Stimulated activated CD8-positive, alpha-beta memory T cell treated with anti-CD3 and anti-CD28 coated beads, Interleukin-7, amount 100 ng/mL, for 4 hours (primary cell): Measurements from ENCODE around the gene MARK1.
"Not testable (repeated sequence)": the region's sequence is repeated elsewhere in the genome, so short reads cannot be mapped to it uniquely, and the experiment has no call there.

Experiments
- DNase-seq, 2 donors: peaks; one replicate each; pipeline ENCODE4 v3.0.0-alpha.2; 2020; ENCODE audit warnings: low read depth in 2 of 2

Gene MARK1

GRCh38 chr1:220611100-220611499 is 83.2 kb downstream of the MARK1 start:
- not testable (repeated sequence) for DNase-seq

GRCh38 chr1:220616836-220617235 is 88.9 kb downstream of the MARK1 start:
- no peak for DNase-seq

GRCh38 chr1:220628431-220628830 is 100.5 kb downstream of the MARK1 start:
- no peak for DNase-seq

- no peak for DNase-seq
These were observed 103.4 kb downstream of the MARK1 start for GRCh38 chr1:220631238-220631815.

- no peak for DNase-seq
These were observed 109.8 kb downstream of the MARK1 start for GRCh38 chr1:220637759-220638158.

GRCh38 chr1:220642285-220642684 is 114.3 kb downstream of the MARK1 start:
- DNase-seq = no peak

- DNase-seq = no peak
These were observed 125.1 kb downstream of the MARK1 start for GRCh38 chr1:220652995-220653394.

- no peak for DNase-seq
These were observed 127.6 kb downstream of the MARK1 start for GRCh38 chr1:220655509-220655908.

GRCh38 chr1:220655961-220656740 is 128.2 kb downstream of the MARK1 start:
- DNase-seq = no peak

- no peak for DNase-seq
These were observed 138.4 kb downstream of the MARK1 start for GRCh38 chr1:220666349-220666748.

- DNase-seq = no peak
These were observed 141.1 kb downstream of the MARK1 start for GRCh38 chr1:220669005-220669404.

- DNase-seq = no peak
These were observed 142.4 kb downstream of the MARK1 start for GRCh38 chr1:220670365-220670764.

GRCh38 chr1:220673921-220674320 is 146.0 kb downstream of the MARK1 start:
- DNase-seq = no peak

GRCh38 chr1:220677251-220677650 is 149.3 kb downstream of the MARK1 start:
- no peak for DNase-seq

GRCh38 chr1:220680085-220680687 is 152.2 kb downstream of the MARK1 start:
- DNase-seq = no peak

GRCh38 chr1:220681220-220681880 is 153.4 kb downstream of the MARK1 start:
- DNase-seq = no peak

- no peak for DNase-seq
These were observed 155.1 kb downstream of the MARK1 start for GRCh38 chr1:220682901-220683576.

- not testable (repeated sequence) for DNase-seq
These were observed 155.8 kb downstream of the MARK1 start for GRCh38 chr1:220683716-220684115.

GRCh38 chr1:220684890-220685289 is 157.0 kb downstream of the MARK1 start:
- no peak for DNase-seq

GRCh38 chr1:220685879-220686278 is 157.9 kb downstream of the MARK1 start:
- DNase-seq = no peak

GRCh38 chr1:220687809-220688208 is 159.9 kb downstream of the MARK1 start:
- no peak for DNase-seq

- DNase-seq = no peak
These were observed 161.7 kb downstream of the MARK1 start for GRCh38 chr1:220689666-220690065.
